Measurements from ENCODE around the gene FNDC3B.

- TF ChIP-seq, protein P1, sequence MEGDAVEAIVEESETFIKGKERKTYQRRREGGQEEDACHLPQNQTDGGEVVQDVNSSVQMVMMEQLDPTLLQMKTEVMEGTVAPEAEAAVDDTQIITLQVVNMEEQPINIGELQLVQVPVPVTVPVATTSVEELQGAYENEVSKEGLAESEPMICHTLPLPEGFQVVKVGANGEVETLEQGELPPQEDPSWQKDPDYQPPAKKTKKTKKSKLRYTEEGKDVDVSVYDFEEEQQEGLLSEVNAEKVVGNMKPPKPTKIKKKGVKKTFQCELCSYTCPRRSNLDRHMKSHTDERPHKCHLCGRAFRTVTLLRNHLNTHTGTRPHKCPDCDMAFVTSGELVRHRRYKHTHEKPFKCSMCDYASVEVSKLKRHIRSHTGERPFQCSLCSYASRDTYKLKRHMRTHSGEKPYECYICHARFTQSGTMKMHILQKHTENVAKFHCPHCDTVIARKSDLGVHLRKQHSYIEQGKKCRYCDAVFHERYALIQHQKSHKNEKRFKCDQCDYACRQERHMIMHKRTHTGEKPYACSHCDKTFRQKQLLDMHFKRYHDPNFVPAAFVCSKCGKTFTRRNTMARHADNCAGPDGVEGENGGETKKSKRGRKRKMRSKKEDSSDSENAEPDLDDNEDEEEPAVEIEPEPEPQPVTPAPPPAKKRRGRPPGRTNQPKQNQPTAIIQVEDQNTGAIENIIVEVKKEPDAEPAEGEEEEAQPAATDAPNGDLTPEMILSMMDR (IDR thresholded peaks at IDR 0.05): no peak
- TF ChIP-seq POLR2AphosphoS5 (IDR thresholded peaks at IDR 0.05; ENCODE audit: low read depth, low read length): no peak
- TF ChIP-seq, protein P2, sequence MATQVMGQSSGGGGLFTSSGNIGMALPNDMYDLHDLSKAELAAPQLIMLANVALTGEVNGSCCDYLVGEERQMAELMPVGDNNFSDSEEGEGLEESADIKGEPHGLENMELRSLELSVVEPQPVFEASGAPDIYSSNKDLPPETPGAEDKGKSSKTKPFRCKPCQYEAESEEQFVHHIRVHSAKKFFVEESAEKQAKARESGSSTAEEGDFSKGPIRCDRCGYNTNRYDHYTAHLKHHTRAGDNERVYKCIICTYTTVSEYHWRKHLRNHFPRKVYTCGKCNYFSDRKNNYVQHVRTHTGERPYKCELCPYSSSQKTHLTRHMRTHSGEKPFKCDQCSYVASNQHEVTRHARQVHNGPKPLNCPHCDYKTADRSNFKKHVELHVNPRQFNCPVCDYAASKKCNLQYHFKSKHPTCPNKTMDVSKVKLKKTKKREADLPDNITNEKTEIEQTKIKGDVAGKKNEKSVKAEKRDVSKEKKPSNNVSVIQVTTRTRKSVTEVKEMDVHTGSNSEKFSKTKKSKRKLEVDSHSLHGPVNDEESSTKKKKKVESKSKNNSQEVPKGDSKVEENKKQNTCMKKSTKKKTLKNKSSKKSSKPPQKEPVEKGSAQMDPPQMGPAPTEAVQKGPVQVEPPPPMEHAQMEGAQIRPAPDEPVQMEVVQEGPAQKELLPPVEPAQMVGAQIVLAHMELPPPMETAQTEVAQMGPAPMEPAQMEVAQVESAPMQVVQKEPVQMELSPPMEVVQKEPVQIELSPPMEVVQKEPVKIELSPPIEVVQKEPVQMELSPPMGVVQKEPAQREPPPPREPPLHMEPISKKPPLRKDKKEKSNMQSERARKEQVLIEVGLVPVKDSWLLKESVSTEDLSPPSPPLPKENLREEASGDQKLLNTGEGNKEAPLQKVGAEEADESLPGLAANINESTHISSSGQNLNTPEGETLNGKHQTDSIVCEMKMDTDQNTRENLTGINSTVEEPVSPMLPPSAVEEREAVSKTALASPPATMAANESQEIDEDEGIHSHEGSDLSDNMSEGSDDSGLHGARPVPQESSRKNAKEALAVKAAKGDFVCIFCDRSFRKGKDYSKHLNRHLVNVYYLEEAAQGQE (IDR thresholded peaks at IDR 0.05; ENCODE audit: insufficient read depth in 1 of 2, low read depth in 2 of 2, low read length in 1 of 2): no peak
- TF ChIP-seq TCF7L2 (IDR thresholded peaks at IDR 0.05; ENCODE audit: low read depth, low read length): no peak
Measured at GRCh38 chr3:172161133-172161789, 121.9 kb downstream of the FNDC3B start.
